Measurements from ENCODE around the gene DPP6.

DPP6 gene

GRCh38 chr7:154332811-154333580 is 280.8 kb downstream of the DPP6 start:
- DNase-seq (ENCODE audit: low read depth in 2 of 2, low spot score in 1 of 2) = no peak

- DNase-seq (ENCODE audit: low read depth in 2 of 2, low spot score in 1 of 2) = no peak
Observed at GRCh38 chr7:154336295-154336694, 284.1 kb downstream of the DPP6 start.

DNA sequence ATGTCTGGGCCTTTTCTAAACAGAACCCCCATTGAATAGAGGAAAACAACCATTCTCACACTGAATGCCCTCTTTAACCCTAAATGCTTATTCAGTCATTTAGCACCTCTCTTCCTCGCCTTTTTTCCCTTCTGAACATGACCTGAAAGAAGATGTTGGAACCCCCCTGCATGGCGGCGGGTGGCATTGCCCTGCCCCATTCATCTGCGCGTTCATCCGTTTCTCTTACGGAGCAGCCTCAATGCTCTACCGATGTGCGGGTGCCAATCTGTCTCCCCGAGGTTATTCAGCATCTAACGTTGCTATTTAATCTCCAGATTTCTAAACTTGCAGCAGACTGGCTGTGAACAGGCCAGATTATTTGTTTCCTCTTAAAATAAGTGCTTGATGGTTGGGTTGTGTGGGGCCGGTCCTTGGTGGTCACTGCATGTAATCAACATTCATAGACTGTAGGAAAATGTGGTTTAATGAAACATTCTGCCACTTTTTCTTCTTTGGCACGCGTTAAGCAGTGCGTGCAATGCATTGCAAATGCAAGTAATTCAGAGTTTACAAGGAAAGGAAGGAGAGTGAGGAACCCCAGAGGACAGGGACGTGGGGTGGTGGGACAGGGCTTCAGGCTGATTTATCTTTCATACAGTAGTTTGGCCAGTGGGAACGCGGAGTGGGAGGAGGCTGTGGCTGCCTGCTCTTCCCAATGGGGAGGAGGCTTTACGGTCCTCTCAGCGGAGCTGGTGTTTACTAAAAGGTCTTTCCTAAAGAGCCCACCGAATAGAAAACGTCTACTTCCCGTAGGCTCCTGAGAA is 286.7 kb downstream of the DPP6 start:
- DNase-seq (ENCODE audit: low read depth in 2 of 2, low spot score in 1 of 2) = no peak

- no peak for DNase-seq (ENCODE audit: low read depth in 2 of 2, low spot score in 1 of 2)
Observed at GRCh38 chr7:154342971-154343633, 290.9 kb downstream of the DPP6 start.

DNA sequence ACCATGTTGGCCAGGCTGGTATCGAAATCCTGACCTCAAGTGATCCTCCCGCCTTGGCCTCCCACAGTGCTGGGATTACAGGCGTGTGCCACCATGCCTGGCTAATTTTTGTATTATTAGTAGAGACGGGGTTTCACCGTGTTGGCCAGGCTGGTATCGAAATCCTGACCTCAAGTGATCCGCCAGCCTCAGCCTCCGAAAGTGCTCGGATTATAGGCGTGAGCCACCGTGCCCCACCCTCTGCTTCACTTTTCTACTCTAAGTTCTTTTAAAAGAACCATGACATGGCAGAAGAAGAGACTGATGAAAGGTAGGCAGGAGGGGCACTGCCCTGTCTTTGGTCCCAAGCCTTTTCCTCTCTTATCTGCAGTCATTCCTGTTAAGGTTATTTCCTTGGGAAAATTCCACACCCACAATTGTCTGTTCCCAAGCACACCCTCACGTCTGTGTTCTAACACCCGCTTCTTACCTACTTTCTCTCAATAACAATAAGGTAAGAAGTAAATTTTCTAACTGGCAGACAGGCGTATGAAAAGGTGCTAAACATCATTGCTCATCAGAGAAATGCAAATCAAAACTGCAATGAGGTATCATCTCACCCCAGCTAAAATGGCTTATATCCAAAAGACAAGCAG is 291.7 kb downstream of the DPP6 start:
- DNase-seq (ENCODE audit: low read depth in 2 of 2, low spot score in 1 of 2) = no peak

- no peak for DNase-seq (ENCODE audit: low read depth in 2 of 2, low spot score in 1 of 2)
Observed at GRCh38 chr7:154345093-154345492, 292.9 kb downstream of the DPP6 start.

- DNase-seq (ENCODE audit: low read depth in 2 of 2, low spot score in 1 of 2) = no peak
Observed at GRCh38 chr7:154347700-154348266, 295.6 kb downstream of the DPP6 start.

GRCh38 chr7:154350892-154351291 is 298.7 kb downstream of the DPP6 start:
- no peak for DNase-seq (ENCODE audit: low read depth in 2 of 2, low spot score in 1 of 2)

DNA sequence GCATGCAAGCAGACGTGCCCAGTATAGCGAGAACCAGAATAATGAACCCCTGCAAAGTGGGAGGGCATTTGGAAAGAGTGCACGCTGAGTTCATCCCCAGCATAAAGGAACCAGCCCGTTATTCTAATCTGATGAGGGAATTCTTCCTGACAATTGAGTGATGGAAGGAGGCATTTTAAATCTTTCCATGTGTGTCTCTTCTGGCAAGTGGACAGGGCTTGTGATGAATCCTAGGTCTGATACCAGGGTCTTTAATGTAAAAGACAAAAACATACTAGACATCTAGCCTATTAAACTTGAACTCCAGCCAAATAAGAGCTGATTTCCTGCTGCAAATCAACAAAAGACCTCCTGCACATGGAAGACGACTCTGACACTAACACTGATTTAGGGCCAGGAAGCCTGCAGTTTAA is 301.2 kb downstream of the DPP6 start:
- DNase-seq (ENCODE audit: low read depth in 2 of 2, low spot score in 1 of 2) = no peak

DNA sequence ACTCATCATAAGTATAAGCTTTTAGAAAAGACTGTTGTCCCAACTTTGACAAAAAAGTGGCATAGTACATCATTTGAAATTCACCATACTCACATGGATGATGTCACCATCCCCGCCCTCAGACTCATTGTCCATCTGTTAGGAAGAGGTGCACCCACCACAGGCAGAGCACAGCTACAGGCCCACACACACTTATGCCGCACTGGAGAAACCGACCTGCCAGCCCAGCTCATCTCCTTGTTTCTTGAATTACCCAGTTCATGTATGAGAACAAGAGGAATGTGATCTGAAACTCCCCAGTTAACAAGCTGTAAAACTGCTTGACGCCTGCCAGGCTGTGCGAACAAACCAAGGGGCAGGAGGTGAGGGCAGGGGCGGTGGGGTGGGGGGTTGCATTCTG is 312.0 kb downstream of the DPP6 start:
- no peak for DNase-seq (ENCODE audit: low read depth in 2 of 2, low spot score in 1 of 2)

DNA sequence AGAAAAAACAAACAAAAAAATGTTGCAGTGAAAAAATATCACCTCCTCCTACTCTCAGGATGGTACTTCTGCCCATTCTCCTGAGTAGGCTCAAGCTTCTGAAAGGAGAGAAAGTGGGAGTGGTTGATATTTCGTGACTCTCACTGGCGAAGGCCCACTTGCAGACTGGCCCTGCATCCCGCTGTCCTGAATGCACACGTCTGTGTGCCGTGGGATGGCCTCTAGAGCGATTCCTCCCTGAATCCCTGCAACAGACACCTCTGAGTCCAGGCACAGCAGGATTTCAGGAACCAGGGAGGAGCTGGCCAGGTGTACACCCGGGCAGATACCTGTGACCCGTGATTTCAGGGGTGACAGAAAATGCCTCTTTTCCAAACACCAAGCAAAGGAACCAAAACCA is 319.2 kb downstream of the DPP6 start:
- no peak for DNase-seq (ENCODE audit: low read depth in 2 of 2, low spot score in 1 of 2)

- no peak for DNase-seq (ENCODE audit: low read depth in 2 of 2, low spot score in 1 of 2)
Observed at GRCh38 chr7:154372011-154372601, 319.9 kb downstream of the DPP6 start.

GRCh38 chr7:154373956-154374355 is 321.8 kb downstream of the DPP6 start:
- DNase-seq (ENCODE audit: low read depth in 2 of 2, low spot score in 1 of 2) = no peak

DNA sequence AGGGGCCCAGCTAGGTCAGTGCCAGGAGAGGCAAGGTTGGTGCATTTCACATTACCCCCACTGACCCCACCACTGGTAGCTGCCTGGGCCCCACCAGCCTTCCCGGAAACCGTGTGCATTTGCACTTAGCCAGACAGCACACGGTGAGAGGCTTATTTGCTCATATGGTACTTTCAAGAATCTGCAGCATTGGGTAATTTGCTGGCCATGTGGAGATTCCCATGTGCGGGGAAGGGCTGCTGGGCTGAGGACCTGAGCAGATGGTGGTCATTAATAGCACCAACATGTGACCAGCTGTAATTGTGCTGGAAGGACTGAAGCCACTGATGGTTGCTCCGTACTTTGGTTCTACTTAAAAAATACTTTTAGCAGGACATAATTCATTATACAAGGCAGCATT is 323.8 kb downstream of the DPP6 start:
- DNase-seq (ENCODE audit: low read depth in 2 of 2, low spot score in 1 of 2) = no peak

DNA sequence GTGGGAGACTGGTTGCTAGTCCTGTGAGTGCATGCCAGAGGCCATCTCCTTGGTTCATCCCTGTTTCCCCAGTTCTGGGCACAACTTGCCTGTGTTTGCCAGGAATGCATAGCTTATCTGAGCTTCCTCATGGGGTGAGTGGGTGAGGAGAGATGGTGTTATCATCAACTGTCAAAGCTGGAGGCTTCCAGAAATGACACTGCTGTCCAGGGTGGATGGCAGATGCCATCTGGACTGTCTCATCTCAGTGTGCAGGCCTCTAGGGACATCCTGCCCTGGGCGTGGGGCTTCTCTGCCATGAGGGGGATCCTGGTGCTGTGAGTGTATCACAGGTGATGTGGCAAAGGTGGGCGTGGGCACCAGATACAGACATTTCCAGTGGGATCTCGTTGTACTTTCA is 328.6 kb downstream of the DPP6 start:
- no peak for DNase-seq (ENCODE audit: low read depth in 2 of 2, low spot score in 1 of 2)

- DNase-seq (ENCODE audit: low read depth in 2 of 2, low spot score in 1 of 2) = no peak
Observed at GRCh38 chr7:154383045-154383444, 330.8 kb downstream of the DPP6 start.

- no peak for DNase-seq (ENCODE audit: low read depth in 2 of 2, low spot score in 1 of 2)
Observed at GRCh38 chr7:154385214-154385613, 333.0 kb downstream of the DPP6 start.

- DNase-seq (ENCODE audit: low read depth in 2 of 2, low spot score in 1 of 2) = no peak
Observed at GRCh38 chr7:154387252-154387651, 335.1 kb downstream of the DPP6 start.

DNA sequence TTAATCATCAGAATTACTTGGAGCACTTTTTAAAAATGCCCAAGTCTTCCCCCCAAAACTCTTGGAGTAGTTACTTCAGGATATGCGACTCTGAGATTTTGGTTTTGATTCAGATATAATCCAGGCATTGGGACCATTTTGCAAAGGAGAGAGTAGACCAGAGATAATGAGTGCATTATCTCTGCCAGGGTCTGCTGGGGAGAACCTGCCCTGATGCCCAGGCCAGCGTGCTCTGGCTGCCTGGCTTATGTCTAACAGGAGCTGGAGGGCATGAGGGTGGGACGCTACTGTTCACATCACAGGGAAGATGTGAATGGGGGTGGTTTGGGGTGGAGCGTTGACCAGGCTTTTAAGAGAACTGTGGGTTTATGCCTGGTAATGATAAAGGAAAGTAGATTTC is 336.2 kb downstream of the DPP6 start:
- no peak for DNase-seq (ENCODE audit: low read depth in 2 of 2, low spot score in 1 of 2)

- no peak for DNase-seq (ENCODE audit: low read depth in 2 of 2, low spot score in 1 of 2)
Observed at GRCh38 chr7:154388999-154389398, 336.8 kb downstream of the DPP6 start.

- DNase-seq (ENCODE audit: low read depth in 2 of 2, low spot score in 1 of 2) = no peak
Observed at GRCh38 chr7:154390961-154391360, 338.8 kb downstream of the DPP6 start.

Measured in stimulated activated CD8-positive, alpha-beta memory T cell treated with anti-CD3 and anti-CD28 coated beads, Interleukin-4, amount 100 ng/mL, for 4 hours (primary cell).